SK-N-SH (cell line): ENCODE results near the gene C6orf132. TPM values are rescaled to one million over a fixed set of nuclear protein-coding genes. Genes with fewer than 3 reads are reported as not detected.

ENCODE experiments used
- CTCF ChIA-PET: fragments of 300-600, 350-600 bp; formaldehyde crosslinking; extraction: SDS; loops from one replicate; lab custom pipeline; 2021; lab: Yijun Ruan, JAX
- POLR2A ChIA-PET: fragments of 350-600 bp; sonication (Branson Sonifier 250); formaldehyde crosslinking; extraction: SDS; loops from one replicate; lab custom pipeline; 2020; ENCODE audit warnings: antibody characterized with exemption, inconsistent platforms; lab: Yijun Ruan, JAX
- DNase-seq: peaks from one replicate; pipeline ENCODE4 v3.0.0; 2012
- H2AFZ ChIP-seq: fragments of 200-600 bp; sonication (generic); 2 replicates; pipeline ENCODE4 v1.8.1; 2016; ENCODE audit warnings: antibody characterized with exemption, mild to moderate bottlenecking, low read depth
- H3F3A ChIP-seq: fragments of 200-600 bp; sonication (generic); replicated peaks from 2 replicates; pipeline ENCODE3; 2016; ENCODE audit warnings: antibody characterized with exemption, mild to moderate bottlenecking; ENCODE audit not compliant: insufficient read depth
- H3K27ac ChIP-seq, 2 experiments: fragments of 200-500 bp in 1 of 2; fragments of 200-600 bp in 1 of 2; sonication (Bioruptor generic) in 1 of 2; sonication (generic), shearing (Covaris generic) in 1 of 2; 2 replicates each; pipeline versions ENCODE4 v1.5.1 to v1.6.1; 2014 to 2016; ENCODE audit warnings: low read depth in 2 of 2, inconsistent platforms in 1 of 2, low read length in 1 of 2, mild to moderate bottlenecking in 1 of 2, mixed read lengths in 1 of 2
- H3K27me3 ChIP-seq: fragments of 200-600 bp; sonication (generic), shearing (Covaris generic); 2 replicates; pipeline ENCODE4 v1.6.1; 2016; ENCODE audit warnings: mixed run types; ENCODE audit not compliant: insufficient read depth
- H3K36me3 ChIP-seq, 2 experiments: fragments of 200-500 bp in 1 of 2; fragments of 200-600 bp in 1 of 2; sonication (Bioruptor generic) in 1 of 2; sonication (generic) in 1 of 2; replicated peaks in 1 of 2; 2 replicates each; pipeline versions ENCODE3 to v1.5.1; 2014 to 2016; ENCODE audit warnings: low read length in 1 of 2, mild to moderate bottlenecking in 1 of 2; ENCODE audit not compliant: insufficient read depth in 2 of 2, control insufficient read depth in 1 of 2
- H3K4me1 ChIP-seq, 2 experiments: fragments of 200-500 bp in 1 of 2; fragments of 200-600 bp in 1 of 2; sonication (Bioruptor generic) in 1 of 2; sonication (generic), shearing (Covaris generic) in 1 of 2; 2 replicates each; pipeline versions ENCODE4 v1.5.1 to v1.6.1; 2014 to 2016; ENCODE audit warnings: low read depth in 1 of 2, low read length in 1 of 2, mixed run types in 1 of 2; ENCODE audit not compliant: insufficient read depth in 2 of 2, control insufficient read depth in 1 of 2
- H3K4me2 ChIP-seq: fragments of 200-600 bp; sonication (generic), shearing (Covaris generic); 2 replicates; pipeline ENCODE4 v1.6.1; 2017; ENCODE audit warnings: mixed run types
- H3K4me3 ChIP-seq, 2 experiments: fragments of 200-500 bp in 1 of 2; fragments of 200-600 bp in 1 of 2; sonication (Bioruptor generic) in 1 of 2; sonication (generic), shearing (Covaris generic) in 1 of 2; 2 replicates each; pipeline versions ENCODE4 v1.5.1 to v1.8.1; 2014 to 2016; ENCODE audit warnings: low read depth in 2 of 2, inconsistent platforms in 1 of 2, low read length in 1 of 2, mild to moderate bottlenecking in 1 of 2, mixed read lengths in 1 of 2, moderate library complexity in 1 of 2
- H3K79me2 ChIP-seq: fragments of 200-600 bp; sonication (generic); 2 replicates; pipeline ENCODE4 v1.8.1; 2017; ENCODE audit warnings: mild to moderate bottlenecking; ENCODE audit not compliant: insufficient read depth
- H3K9ac ChIP-seq: fragments of 200-600 bp; sonication (generic); 2 replicates; pipeline ENCODE4 v1.6.1; 2017; ENCODE audit warnings: mixed run types
- H3K9me2 ChIP-seq: fragments of 200-600 bp; sonication (generic); 2 replicates; pipeline ENCODE4 v1.6.1; 2017; ENCODE audit warnings: mixed run types
- H3K9me3 ChIP-seq: fragments of 200-600 bp; sonication (generic); 2 replicates; pipeline ENCODE4 v1.6.1; 2017; ENCODE audit warnings: mixed run types, mild to moderate bottlenecking, moderate library complexity
- H4K20me1 ChIP-seq: fragments of 200-600 bp; sonication (generic); 2 replicates; pipeline ENCODE4 v1.6.1; 2017; ENCODE audit warnings: mild to moderate bottlenecking, mixed run types; ENCODE audit not compliant: insufficient read depth
- CHD2 ChIP-seq: fragments of 150-350 bp; IDR thresholded peaks from 2 replicates; pipeline ENCODE4 v1.6.1; 2018; ENCODE audit warnings: low read length; ENCODE audit not compliant: partially characterized antibody
- FOXJ3 ChIP-seq: sonication (generic); formaldehyde crosslinking; IDR thresholded peaks from 2 replicates; pipeline ENCODE4 v1.5.1; 2020; ENCODE audit warnings: mild to moderate bottlenecking, missing genetic modification reagents
- MXI1 ChIP-seq: IDR thresholded peaks from 2 replicates; pipeline ENCODE4 v1.6.1; 2012; ENCODE audit warnings: mild to moderate bottlenecking, low read depth, low read length, improper control_type of control experiment
- NFIC ChIP-seq: IDR thresholded peaks from 2 replicates; pipeline ENCODE4 v1.4.0; 2012; ENCODE audit warnings: borderline replicate concordance
- POLR2AphosphoS5 ChIP-seq: IDR thresholded peaks from 2 replicates; pipeline ENCODE4 v1.6.1; 2012; ENCODE audit warnings: low read depth, low read length
- RXRA ChIP-seq: IDR thresholded peaks from 2 replicates; pipeline ENCODE4 v1.4.0; 2012; ENCODE audit warnings: low read depth, mild to moderate bottlenecking, borderline replicate concordance
- SIN3A ChIP-seq: IDR thresholded peaks from 2 replicates; pipeline ENCODE4 v1.6.1; 2012; ENCODE audit warnings: low read depth, mild to moderate bottlenecking, low read length, moderate library complexity, borderline replicate concordance
- SMC3 ChIP-seq: IDR thresholded peaks from 2 replicates; pipeline ENCODE4 v1.6.1; 2012; ENCODE audit warnings: low read depth, low read length, improper control_type of control experiment
- TEAD4 ChIP-seq: IDR thresholded peaks from 2 replicates; pipeline ENCODE4 v1.4.0; 2012; ENCODE audit warnings: mild to moderate bottlenecking, borderline replicate concordance; ENCODE audit not compliant: insufficient read depth
- WGBS: methylation state at CpG from one replicate; pipeline ENCODE4 v1.1.6; 2017; ENCODE audit warnings: low lambda C conversion rate; 5-methylcytosine and 5-hydroxymethylcytosine counted together
- polyA plus RNA-seq, 3 experiments: library from polyadenylated mRNA; depleted of rRNA; stranded (reverse); fragments of >200 nt; gene quantifications; 2 replicates each; pipeline ENCODE4 v1.2.3, GENCODE V29; 2012
- TF ChIP-seq, protein P1 (sequence below): IDR thresholded peaks from 2 replicates; pipeline ENCODE4 v1.4.0; 2012; ENCODE audit warnings: low read depth, borderline replicate concordance
- TF ChIP-seq, protein P2 (sequence below): fragments of 150-350 bp; IDR thresholded peaks from 2 replicates; pipeline ENCODE4 v1.6.1; 2017; ENCODE audit warnings: antibody characterized with exemption, low read length, low read depth, borderline replicate concordance

Gene C6orf132
- polyA plus RNA-seq, 1 of the 3 experiments (the other 2 are of a cell fraction): not detected

DNA sequence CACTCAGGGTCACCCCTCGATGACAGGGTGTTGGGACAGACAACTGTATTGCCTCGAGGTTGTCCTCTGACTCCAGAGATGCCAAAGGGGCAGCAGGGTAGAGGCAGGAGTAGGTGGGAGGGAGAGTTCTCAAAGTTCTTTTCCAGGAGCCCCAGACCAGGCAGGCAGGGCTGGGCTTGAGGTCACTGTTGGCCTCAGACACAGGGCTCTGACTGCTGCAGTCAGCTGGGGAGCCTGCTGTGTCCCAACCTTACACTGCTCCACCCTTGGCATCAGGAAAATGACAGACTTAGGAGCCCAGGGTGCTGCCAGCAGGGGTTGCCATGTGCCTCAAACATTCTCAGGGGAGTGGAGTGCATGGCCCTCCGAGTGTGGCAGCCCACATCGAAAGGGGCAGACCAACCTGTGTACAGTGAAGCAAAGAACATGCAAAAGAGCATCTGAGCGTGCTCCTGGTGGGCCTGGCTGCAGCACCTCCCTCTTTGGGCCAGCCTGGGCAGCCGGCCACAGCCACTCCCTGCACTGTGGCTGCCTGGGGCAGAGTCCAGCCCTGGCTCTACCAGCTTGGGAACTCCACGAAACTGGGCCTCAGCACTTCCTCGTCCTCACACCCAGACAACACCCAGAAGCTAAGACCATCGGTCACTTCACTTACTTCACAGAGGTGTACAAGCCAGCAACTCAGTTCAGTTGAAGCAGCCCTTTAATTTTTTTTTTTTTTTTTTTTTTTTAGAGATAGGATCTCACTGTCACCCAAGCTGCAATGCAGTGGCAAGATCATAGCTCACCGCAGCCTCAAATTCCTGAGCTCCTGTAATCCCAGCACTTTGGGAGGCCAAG is 24.0 kb downstream of the C6orf132 start (continued):
- TF ChIP-seq, protein P1, sequence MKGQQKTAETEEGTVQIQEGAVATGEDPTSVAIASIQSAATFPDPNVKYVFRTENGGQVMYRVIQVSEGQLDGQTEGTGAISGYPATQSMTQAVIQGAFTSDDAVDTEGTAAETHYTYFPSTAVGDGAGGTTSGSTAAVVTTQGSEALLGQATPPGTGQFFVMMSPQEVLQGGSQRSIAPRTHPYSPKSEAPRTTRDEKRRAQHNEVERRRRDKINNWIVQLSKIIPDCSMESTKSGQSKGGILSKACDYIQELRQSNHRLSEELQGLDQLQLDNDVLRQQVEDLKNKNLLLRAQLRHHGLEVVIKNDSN: no peak
- no peak for TF ChIP-seq CHD2

- 79% methylated on average over 3 of the region's 3 CpGs for WGBS
- Histone ChIP-seq H3F3A (no peaks in the 10 kb centered on the region), H2AFZ (no peak overlapping the region), H3K27ac (no peak overlapping the region), H3K4me3 (no peak overlapping the region), H3K27me3 (no peaks in the 10 kb centered on the region), H3K9me2 (no peaks in the 10 kb centered on the region), H3K9me3 (no peaks in the 10 kb centered on the region), H3K79me2 (no peaks in the 10 kb centered on the region), H3K9ac (no peak overlapping the region), H3K4me1 (peaks cover 5 to 7% of the 10 kb centered on the region in 2 experiments; a peak in 1 of 4 replicates), H3K36me3 (no peaks in the 10 kb centered on the region), H3K4me2 (no peak overlapping the region), H4K20me1 (no peaks in the 10 kb centered on the region)
- ChIA-PET POLR2A (no interaction called here), CTCF (no interaction called here)
- TF ChIP-seq TEAD4 (no peak), POLR2AphosphoS5 (no peak), SIN3A (no peak), RXRA (no peak), FOXJ3 (no peak), MXI1 (no peak), NFIC (no peak), SMC3 (no peak)
- TF ChIP-seq, protein P1: no peak
- TF ChIP-seq, protein P2, sequence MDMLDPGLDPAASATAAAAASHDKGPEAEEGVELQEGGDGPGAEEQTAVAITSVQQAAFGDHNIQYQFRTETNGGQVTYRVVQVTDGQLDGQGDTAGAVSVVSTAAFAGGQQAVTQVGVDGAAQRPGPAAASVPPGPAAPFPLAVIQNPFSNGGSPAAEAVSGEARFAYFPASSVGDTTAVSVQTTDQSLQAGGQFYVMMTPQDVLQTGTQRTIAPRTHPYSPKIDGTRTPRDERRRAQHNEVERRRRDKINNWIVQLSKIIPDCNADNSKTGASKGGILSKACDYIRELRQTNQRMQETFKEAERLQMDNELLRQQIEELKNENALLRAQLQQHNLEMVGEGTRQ: no peak
- DNase-seq: no peak
These were observed 24.6 kb downstream of the C6orf132 start for GRCh38 chr6:42117843-42118161.
